ENCODE measurements around the gene CYSTM1. TPM values are rescaled to one million over a fixed set of nuclear protein-coding genes. Genes with fewer than 3 reads are reported as not detected.

CYSTM1 gene
- total and polyA plus RNA-seq, 3 donors from 2014 or later = 33.5 to 115 (median 43.6) TPM

GRCh38 chr5:140157032-140157781 is 17.8 kb upstream of the CYSTM1 start:
- Histone ChIP-seq H3K27ac (peak overlapping the region; percentile 73 to 81), H3K27me3 (no peaks in the 10 kb centered on the region), H3K9me3 (no peaks in the 10 kb centered on the region), H3K4me1 (peaks cover 5% of the 10 kb centered on the region), H3K36me3 (ENCODE audit: low read depth, missing control alignments) (no peaks in the 10 kb centered on the region), H3K4me3 (peak overlapping the region; percentile 49 to 59)
- DNase-seq = peak; percentile 94
- TF ChIP-seq, protein P1, sequence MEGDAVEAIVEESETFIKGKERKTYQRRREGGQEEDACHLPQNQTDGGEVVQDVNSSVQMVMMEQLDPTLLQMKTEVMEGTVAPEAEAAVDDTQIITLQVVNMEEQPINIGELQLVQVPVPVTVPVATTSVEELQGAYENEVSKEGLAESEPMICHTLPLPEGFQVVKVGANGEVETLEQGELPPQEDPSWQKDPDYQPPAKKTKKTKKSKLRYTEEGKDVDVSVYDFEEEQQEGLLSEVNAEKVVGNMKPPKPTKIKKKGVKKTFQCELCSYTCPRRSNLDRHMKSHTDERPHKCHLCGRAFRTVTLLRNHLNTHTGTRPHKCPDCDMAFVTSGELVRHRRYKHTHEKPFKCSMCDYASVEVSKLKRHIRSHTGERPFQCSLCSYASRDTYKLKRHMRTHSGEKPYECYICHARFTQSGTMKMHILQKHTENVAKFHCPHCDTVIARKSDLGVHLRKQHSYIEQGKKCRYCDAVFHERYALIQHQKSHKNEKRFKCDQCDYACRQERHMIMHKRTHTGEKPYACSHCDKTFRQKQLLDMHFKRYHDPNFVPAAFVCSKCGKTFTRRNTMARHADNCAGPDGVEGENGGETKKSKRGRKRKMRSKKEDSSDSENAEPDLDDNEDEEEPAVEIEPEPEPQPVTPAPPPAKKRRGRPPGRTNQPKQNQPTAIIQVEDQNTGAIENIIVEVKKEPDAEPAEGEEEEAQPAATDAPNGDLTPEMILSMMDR (IDR thresholded peaks at IDR 0.05) = peak; percentile 90 to 97 (median 94)
- no peak for TF ChIP-seq POLR2A (IDR thresholded peaks at IDR 0.05)
- intact Hi-C loops (cut with DNase I; ENCODE audit: low total_unique reads) = loop anchor here (5.0 to 10.0 kb wide), 2 partner anchors 85 to 372 kb away; no protein-coding TSS in a partner anchor
- WGBS, 2 donors = 3 to 8% methylated on average over 17 to 30 of the region's 30 CpGs

DNA sequence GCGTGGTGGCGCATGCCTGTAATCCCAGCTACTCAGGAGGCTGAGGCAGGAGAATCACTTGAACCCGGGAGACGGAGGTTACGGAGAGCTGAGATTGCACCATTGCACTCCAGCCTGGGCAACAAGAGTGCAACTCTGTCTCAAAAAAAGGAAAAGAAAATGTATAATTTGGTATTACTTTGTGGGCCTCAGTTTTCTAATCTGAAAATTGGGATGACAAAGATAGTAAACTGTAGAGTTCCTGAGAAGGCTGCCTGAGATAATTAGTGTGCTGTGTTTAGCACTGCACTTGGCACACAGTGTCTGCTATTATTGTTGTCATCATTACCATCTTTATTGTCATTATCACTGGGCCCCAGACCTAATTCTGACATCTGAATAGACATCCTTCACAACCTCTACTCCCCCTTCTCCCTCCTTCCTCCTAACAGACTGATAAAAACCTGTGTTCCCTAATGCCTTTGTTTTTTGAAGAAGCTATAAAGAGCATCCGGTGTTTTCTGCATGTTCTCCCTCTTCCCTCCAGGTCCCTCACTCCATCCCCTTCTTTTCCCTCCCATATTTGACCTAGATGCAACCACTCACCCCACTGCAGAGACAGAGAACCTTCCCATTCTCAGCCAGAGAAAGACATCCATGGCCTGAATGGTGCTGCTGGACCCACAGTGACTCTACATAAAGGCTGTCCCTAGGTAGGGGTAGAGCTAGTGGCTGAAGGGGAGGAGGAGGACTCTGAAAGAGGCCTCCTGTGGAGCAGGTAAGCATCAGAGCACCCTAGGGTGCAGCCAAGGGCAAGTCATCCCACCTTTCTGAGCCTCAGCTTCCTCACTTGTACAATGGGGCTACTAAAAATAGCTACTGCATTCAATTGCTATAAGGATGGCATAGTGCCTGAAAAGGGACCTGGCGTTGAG is 15.7 kb upstream of the CYSTM1 start:
- Histone ChIP-seq H3K4me3 (no peak overlapping the region), H3K27ac (no peak overlapping the region), H3K9me3 (no peaks in the 10 kb centered on the region), H3K36me3 (ENCODE audit: low read depth, missing control alignments) (no peaks in the 10 kb centered on the region), H3K27me3 (no peaks in the 10 kb centered on the region), H3K4me1 (peaks cover 5% of the 10 kb centered on the region)
- intact Hi-C loops (cut with DNase I; ENCODE audit: low total_unique reads) = loop anchor here (5.0 to 10.0 kb wide), 2 partner anchors 87 to 374 kb away; no protein-coding TSS in a partner anchor
- TF ChIP-seq POLR2A (IDR thresholded peaks at IDR 0.05) = no peak
- TF ChIP-seq, protein P1 (IDR thresholded peaks at IDR 0.05) = no peak
- 79% methylated on average over 7 of the region's 7 CpGs for WGBS, 2 donors
- no peak for DNase-seq

- intact Hi-C loops (cut with DNase I; ENCODE audit: low total_unique reads) = no loop called here
Observed at GRCh38 chr5:140162275-140162674, 12.7 kb upstream of the CYSTM1 start.

DNA sequence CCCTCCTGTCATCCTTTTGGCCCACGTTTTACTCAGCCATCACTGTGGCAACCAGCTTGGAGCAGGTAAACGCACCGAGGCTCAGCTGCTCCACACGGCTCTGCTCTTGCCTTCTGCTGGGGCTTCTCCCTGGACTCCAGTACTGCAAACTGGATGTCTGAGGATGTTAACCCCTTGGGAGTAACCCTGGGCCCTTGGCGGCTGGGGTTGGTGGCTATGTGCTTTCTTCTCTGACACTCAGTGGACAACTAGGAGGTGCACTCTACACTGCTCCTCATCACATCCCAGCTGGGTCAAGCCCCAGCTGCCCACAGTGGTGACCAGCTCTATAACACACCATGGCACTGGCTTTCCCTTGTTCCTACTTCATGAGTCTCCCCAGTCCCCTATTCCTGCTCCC is 12.2 kb upstream of the CYSTM1 start:
- H3K9me3 ChIP-seq = no peaks in the 10 kb centered on the region
- DNase-seq = no peak
- no peak overlapping the region for H3K4me3 ChIP-seq
- no peaks in the 10 kb centered on the region for H3K36me3 ChIP-seq (ENCODE audit: low read depth, missing control alignments)
- H3K4me1 ChIP-seq = peaks cover 3% of the 10 kb centered on the region
- H3K27ac ChIP-seq = no peak overlapping the region
- TF ChIP-seq, protein P1 (IDR thresholded peaks at IDR 0.05) = no peak
- TF ChIP-seq POLR2A (IDR thresholded peaks at IDR 0.05) = no peak
- WGBS, 2 donors = 86 to 91% methylated on average over 5 of the region's 5 CpGs
- intact Hi-C loops (cut with DNase I; ENCODE audit: low total_unique reads) = no loop called here
- H3K27me3 ChIP-seq = no peaks in the 10 kb centered on the region

More at GRCh38 chr5:140162275-140162674, 12.7 kb upstream of the CYSTM1 start:
- TF ChIP-seq, protein P1 (IDR thresholded peaks at IDR 0.05) = no peak
- TF ChIP-seq POLR2A (IDR thresholded peaks at IDR 0.05) = no peak
- Histone ChIP-seq H3K27ac (no peak overlapping the region), H3K9me3 (no peaks in the 10 kb centered on the region), H3K4me1 (peaks cover 3% of the 10 kb centered on the region), H3K36me3 (ENCODE audit: low read depth, missing control alignments) (no peaks in the 10 kb centered on the region), H3K4me3 (no peak overlapping the region), H3K27me3 (no peaks in the 10 kb centered on the region)
- 94 to 96% methylated on average over 5 of the region's 5 CpGs for WGBS, 2 donors
- no peak for DNase-seq
